T-cell (primary cell): Measurements from ENCODE around the gene ABCC9. TPM values are rescaled to one million over a fixed set of nuclear protein-coding genes. Genes with fewer than 3 reads are reported as not detected.

Experiments
- ATAC-seq, 4 experiments: fragments of 200-7000 bp in 3 of 4; fragments of 150-1000 bp in 1 of 4; cut with Tn5 transposase; replicated peaks in 1 of 4; 1 replicate in 3 of 4; 2 replicates in 1 of 4; pipeline ENCODE4 v1.10.0; 2021; ENCODE audit warnings: moderate library complexity in 3 of 4, mild to moderate bottlenecking in 2 of 4, moderate number of reproducible peaks in 1 of 4
- CTCF ChIA-PET, 2 donors: fragments of 300-600 bp; sonication (Branson Sonifier 250); formaldehyde crosslinking; loops; one replicate each; lab custom pipeline; 2022; ENCODE audit warnings: antibody characterized with exemption in 2 of 2; lab: Charles Lee
- POLR2A ChIA-PET, 2 donors: fragments of 300-600 bp; sonication (Branson Sonifier 250); formaldehyde crosslinking; loops; one replicate each; lab custom pipeline; 2022; ENCODE audit warnings: antibody characterized with exemption in 2 of 2; lab: Charles Lee
- DNase-seq, 35 experiments: peaks; one replicate each; pipeline versions ENCODE4 v3.0.0 to v3.0.0-alpha.2; 2013 to 2023
- H3K27ac ChIP-seq: one replicate; pipeline ENCODE4 v1.5.1; 2013; ENCODE audit warnings: low read length
- H3K27me3 ChIP-seq, 2 experiments: replicated peaks in 1 of 2; 1 replicate in 1 of 2; 2 replicates in 1 of 2; pipeline versions ENCODE4 v1.6.1 to v1.7.0; 2013; ENCODE audit warnings: low read length in 1 of 2, mixed read lengths in 1 of 2; ENCODE audit not compliant: control insufficient read depth in 2 of 2, insufficient read depth in 2 of 2; ENCODE audit errors: extremely low read depth in 1 of 2
- H3K36me3 ChIP-seq, 2 donors: 1 replicate in 1 of 2; 2 replicates in 1 of 2; pipeline versions ENCODE4 v1.6.1 to v1.7.0; 2013; ENCODE audit warnings: low read length in 1 of 2; ENCODE audit not compliant: control insufficient read depth in 2 of 2, insufficient read depth in 1 of 2; ENCODE audit errors: extremely low read depth in 1 of 2
- H3K4me1 ChIP-seq, 2 experiments: 1 replicate in 1 of 2; 2 replicates in 1 of 2; pipeline versions ENCODE4 v1.6.1 to v1.7.0; 2013; ENCODE audit warnings: low read length in 2 of 2, mixed read lengths in 1 of 2; ENCODE audit not compliant: insufficient read depth in 2 of 2, control insufficient read depth in 1 of 2; ENCODE audit errors: extremely low read depth in 1 of 2
- H3K4me3 ChIP-seq, 2 donors: 1 replicate in 1 of 2; 2 replicates in 1 of 2; pipeline versions ENCODE4 v1.5.1 to v1.7.0; 2013; ENCODE audit warnings: mild to moderate bottlenecking in 2 of 2, low read length in 1 of 2, moderate library complexity in 1 of 2; ENCODE audit not compliant: control insufficient read depth in 1 of 2; ENCODE audit errors: extremely low read depth in 1 of 2
- H3K9me3 ChIP-seq: 2 replicates; pipeline ENCODE4 v1.7.0; 2013
- H3K27ac Mint-ChIP-seq, 2 donors: one replicate each; pipeline ENCODE4 v1.8.0; 2020 to 2021; ENCODE audit warnings: mild to moderate bottlenecking in 2 of 2, mixed read lengths in 2 of 2
- H3K27me3 Mint-ChIP-seq, 2 donors: one replicate each; pipeline ENCODE4 v1.8.0; 2021 to 2022; ENCODE audit warnings: mixed read lengths in 2 of 2
- H3K36me3 Mint-ChIP-seq: one replicate; pipeline ENCODE4 v1.8.0; 2021; ENCODE audit warnings: mixed read lengths
- H3K4me1 Mint-ChIP-seq, 3 donors: one replicate each; pipeline ENCODE4 v1.8.0; 2020 to 2022; ENCODE audit warnings: mixed read lengths in 3 of 3, mild to moderate bottlenecking in 1 of 3
- H3K4me3 Mint-ChIP-seq, 3 donors: one replicate each; pipeline ENCODE4 v1.8.0; 2020 to 2022; ENCODE audit warnings: mild to moderate bottlenecking in 3 of 3, mixed read lengths in 3 of 3, moderate library complexity in 3 of 3
- H3K9me3 Mint-ChIP-seq, 3 donors: one replicate each; pipeline ENCODE4 v1.8.0; 2020 to 2022; ENCODE audit warnings: mixed read lengths in 3 of 3
- WGBS: methylation state at CpG from one replicate; pipeline ENCODE4 v1.1.5; 2013; ENCODE audit warnings: missing lambda C conversion rate; ENCODE audit not compliant: insufficient coverage; 5-methylcytosine and 5-hydroxymethylcytosine counted together
- total RNA-seq, 35 experiments: library from RNA in 6 of 35; stranded (reverse) in 6 of 35; fragments of 120-200 nt in 1 of 35; gene quantifications; one replicate each; pipeline versions ENCODE4 v1.2.1 to v1.2.4 and lab custom pipeline; 2013 to 2026

The ABCC9 gene
- total RNA-seq, 5 donors from 2014 or later (not counting 1 experiment from before 2014, with no cell fraction given): 0.06 to 0.10 (median 0.09) TPM; not detected in 2

GRCh38 chr12:21774358-21775132 lies 166.7 kb downstream of the ABCC9 start, which contains the start of gene KCNJ8:
TSS of gene KCNJ8 (minus strand) at chr12:21774706. CDS start at chr12:21773616, 1,090 bp downstream.
- H3K4me1 Mint-ChIP-seq: peaks cover 10 to 20% (median 14%) of the 10 kb centered on the region in 3 donors
- ChIA-PET CTCF (no interaction called here), POLR2A (no interaction called here)
- Histone ChIP-seq H3K4me3 (peak within 1 kb of the TSS in 1 of 2 donors; percentile 27), H3K27me3 (peaks cover 5 to 17% of the 10 kb centered on the region in 2 experiments), H3K4me1 (peaks cover 0 to 8% of the 10 kb centered on the region in 2 experiments), H3K9me3 (no peaks in the 10 kb centered on the region), H3K36me3 (no peaks in the 10 kb centered on the region), H3K27ac (no peak within 1 kb of the TSS)
- H3K27ac Mint-ChIP-seq: peak within 1 kb of the TSS in 1 of 2 donors; percentile 8
- H3K9me3 Mint-ChIP-seq: no peaks in the 10 kb centered on the region
- peak within 1 kb of the TSS; percentile 39 to 66 (median 53) for H3K4me3 Mint-ChIP-seq
- no peaks in the 10 kb centered on the region for H3K36me3 Mint-ChIP-seq
- H3K27me3 Mint-ChIP-seq: peaks cover 44 to 54% of the 10 kb centered on the region in 2 donors
- peak in 2 of 35 experiments; percentile 1 to 6 for DNase-seq
- peak in 2 of 4 experiments; percentile 19 to 56 for ATAC-seq
- 2% methylated on average over 29 of the region's 49 CpGs for WGBS

GRCh38 chr12:21773806-21774205 lies 167.4 kb downstream of the ABCC9 start:
- Mint-ChIP-seq H3K27ac (no peak overlapping the region), H3K4me1 (peaks cover 10 to 20% (median 14%) of the 10 kb centered on the region in 3 donors), H3K27me3 (peaks cover 42 to 54% of the 10 kb centered on the region in 2 donors), H3K9me3 (no peaks in the 10 kb centered on the region), H3K4me3 (peak overlapping the region in 2 of 3 donors; percentile 31 to 53), H3K36me3 (no peaks in the 10 kb centered on the region)
- peaks cover 5 to 17% of the 10 kb centered on the region in 2 experiments for H3K27me3 ChIP-seq
- no peak overlapping the region for H3K4me3 ChIP-seq
- no peak for DNase-seq
- ATAC-seq: no peak
- H3K9me3 ChIP-seq: no peaks in the 10 kb centered on the region
- H3K36me3 ChIP-seq: no peaks in the 10 kb centered on the region
- ChIA-PET CTCF (no interaction called here), POLR2A (no interaction called here)
- no CpG with 5 or more reads among the region's 10 CpGs for WGBS
- H3K27ac ChIP-seq: no peak overlapping the region
- peaks cover 0 to 8% of the 10 kb centered on the region in 2 experiments for H3K4me1 ChIP-seq

GRCh38 chr12:21773263-21773741 lies 167.9 kb downstream of the ABCC9 start:
- H3K9me3 Mint-ChIP-seq: no peaks in the 10 kb centered on the region
- H3K9me3 ChIP-seq: no peaks in the 10 kb centered on the region
- no peaks in the 10 kb centered on the region for H3K36me3 ChIP-seq
- peaks cover 42 to 54% of the 10 kb centered on the region in 2 donors for H3K27me3 Mint-ChIP-seq
- no peak for DNase-seq
- no peak overlapping the region for H3K27ac ChIP-seq
- ChIA-PET CTCF (no interaction called here), POLR2A (no interaction called here)
- H3K27ac Mint-ChIP-seq: peak overlapping the region in 1 of 2 donors; percentile 8
- no peak for ATAC-seq
- no peak overlapping the region for H3K4me3 ChIP-seq
- H3K4me1 Mint-ChIP-seq: peaks cover 10 to 20% (median 14%) of the 10 kb centered on the region in 3 donors
- H3K36me3 Mint-ChIP-seq: no peaks in the 10 kb centered on the region
- WGBS: 31% methylated on average over 20 of the region's 23 CpGs
- H3K4me3 Mint-ChIP-seq: peak overlapping the region in 2 of 3 donors; percentile 31 to 53
- H3K4me1 ChIP-seq: peaks cover 0 to 8% of the 10 kb centered on the region in 2 experiments
- peaks cover 5 to 17% of the 10 kb centered on the region in 2 experiments for H3K27me3 ChIP-seq

GRCh38 chr12:21771311-21771710 lies 169.9 kb downstream of the ABCC9 start:
- no peak for ATAC-seq
- Histone ChIP-seq H3K4me3 (no peak overlapping the region), H3K36me3 (no peaks in the 10 kb centered on the region), H3K9me3 (no peaks in the 10 kb centered on the region), H3K27me3 (peaks cover 5 to 15% of the 10 kb centered on the region in 2 experiments), H3K27ac (no peak overlapping the region), H3K4me1 (peaks cover 0 to 8% of the 10 kb centered on the region in 2 experiments)
- Mint-ChIP-seq H3K4me3 (no peak overlapping the region), H3K36me3 (no peaks in the 10 kb centered on the region), H3K27me3 (peaks cover 30 to 39% of the 10 kb centered on the region in 2 donors), H3K27ac (no peak overlapping the region), H3K4me1 (peaks cover 10 to 20% (median 14%) of the 10 kb centered on the region in 3 donors), H3K9me3 (no peaks in the 10 kb centered on the region)
- ChIA-PET CTCF (no interaction called here), POLR2A (interaction anchor here in 1 of 2 donors (0.6 kb wide), 1 partner anchor 19 kb away, joined by 3 read pairs; no protein-coding TSS in a partner anchor)
- no CpG with 5 or more reads among the region's 1 CpG for WGBS
- no peak for DNase-seq

- WGBS: 88% methylated on average over 1 of the region's 2 CpGs
- Mint-ChIP-seq H3K4me3 (no peak overlapping the region), H3K9me3 (no peaks in the 10 kb centered on the region), H3K27ac (no peak overlapping the region), H3K36me3 (no peaks in the 10 kb centered on the region), H3K27me3 (peaks cover 16 to 25% of the 10 kb centered on the region in 2 donors), H3K4me1 (peaks cover 7 to 10% (median 9%) of the 10 kb centered on the region in 3 donors)
- Histone ChIP-seq H3K27ac (no peak overlapping the region), H3K27me3 (peaks cover 5 to 10% of the 10 kb centered on the region in 2 experiments), H3K9me3 (no peaks in the 10 kb centered on the region), H3K36me3 (no peaks in the 10 kb centered on the region), H3K4me1 (peaks cover 0 to 4% of the 10 kb centered on the region in 2 experiments), H3K4me3 (no peak overlapping the region)
- ChIA-PET POLR2A (no interaction called here), CTCF (no interaction called here)
- ATAC-seq: no peak
- no peak for DNase-seq
Measured at GRCh38 chr12:21769307-21769706, 171.9 kb downstream of the ABCC9 start.

GRCh38 chr12:21766403-21766802 lies 174.8 kb downstream of the ABCC9 start:
- Mint-ChIP-seq H3K36me3 (no peaks in the 10 kb centered on the region), H3K27ac (no peak overlapping the region), H3K4me3 (no peak overlapping the region), H3K27me3 (peaks cover 2 to 13% of the 10 kb centered on the region in 2 donors), H3K4me1 (no peaks in the 10 kb centered on the region), H3K9me3 (no peaks in the 10 kb centered on the region)
- H3K9me3 ChIP-seq: no peaks in the 10 kb centered on the region
- DNase-seq: no peak
- no peak overlapping the region for H3K4me3 ChIP-seq
- H3K27me3 ChIP-seq: peaks cover 0 to 5% of the 10 kb centered on the region in 2 experiments
- WGBS: 88% methylated on average over 1 of the region's 2 CpGs
- ATAC-seq: no peak
- ChIA-PET CTCF (no interaction called here), POLR2A (no interaction called here)
- H3K4me1 ChIP-seq: no peaks in the 10 kb centered on the region
- no peaks in the 10 kb centered on the region for H3K36me3 ChIP-seq
- H3K27ac ChIP-seq: no peak overlapping the region
